ENCODE measurements around the gene PRRG3.

The PRRG3 gene

GRCh38 chrX:151754641-151755215 lies 59.5 kb downstream of the PRRG3 start:
- TF ChIP-seq CTCF (conservative IDR thresholded peaks at IDR 0.05) (no peak), ZFX (IDR thresholded peaks at IDR 0.05) (no peak)

More at GRCh38 chrX:151754641-151755215, 59.5 kb downstream of the PRRG3 start:
- H3K27ac ChIP-seq: no peak overlapping the region

All from C4-2B (cell line).